BE2C (cell line): ENCODE results near the gene DRD1.

Experiments used
- DNase-seq: peaks from one replicate; pipeline ENCODE4 v3.0.0-alpha.2; 2020
- H3K27me3 ChIP-seq: fragments of 250-450 bp; sonication (Bioruptor Pico); 2 replicates; pipeline ENCODE4 v1.5.1; 2020; ENCODE audit warnings: mild to moderate bottlenecking
- H3K36me3 ChIP-seq: fragments of 250-450 bp; sonication (Bioruptor Pico); 2 replicates; pipeline ENCODE4 v1.5.1; 2020; ENCODE audit warnings: mild to moderate bottlenecking
- H3K4me1 ChIP-seq: fragments of 250-450 bp; sonication (Bioruptor Pico); 2 replicates; pipeline ENCODE4 v1.5.1; 2020
- H3K4me3 ChIP-seq: 2 replicates; pipeline ENCODE4 v1.5.1; 2011; ENCODE audit warnings: low read depth, low read length
- H3K9me3 ChIP-seq: fragments of 250-450 bp; sonication (Bioruptor Pico); 2 replicates; pipeline ENCODE4 v1.5.1; 2020
- CTCF ChIP-seq: IDR thresholded peaks from 2 replicates; pipeline ENCODE4 v1.5.1; 2012; ENCODE audit warnings: mild to moderate bottlenecking, low read depth, low read length

Gene DRD1

GRCh38 chr5:175487514-175488222 lies 43.7 kb upstream of the DRD1 start:
- Histone ChIP-seq H3K4me3 (no peak overlapping the region), H3K9me3 (no peaks in the 10 kb centered on the region), H3K4me1 (no peaks in the 10 kb centered on the region), H3K27me3 (no peaks in the 10 kb centered on the region), H3K36me3 (peaks cover 83% of the 10 kb centered on the region)
- no peak for DNase-seq
- no peak for TF ChIP-seq CTCF

GRCh38 chr5:175485631-175486030 lies 41.6 kb upstream of the DRD1 start:
- H3K27me3 ChIP-seq: no peaks in the 10 kb centered on the region
- H3K9me3 ChIP-seq: no peaks in the 10 kb centered on the region
- H3K4me1 ChIP-seq: no peaks in the 10 kb centered on the region
- H3K4me3 ChIP-seq: no peak overlapping the region
- no peak for DNase-seq
- no peak for TF ChIP-seq CTCF
- H3K36me3 ChIP-seq: peaks cover 83% of the 10 kb centered on the region

GRCh38 chr5:175484829-175485228 lies 40.8 kb upstream of the DRD1 start:
- no peak for TF ChIP-seq CTCF
- H3K4me1 ChIP-seq: no peaks in the 10 kb centered on the region
- peaks cover 79% of the 10 kb centered on the region for H3K36me3 ChIP-seq
- no peaks in the 10 kb centered on the region for H3K27me3 ChIP-seq
- no peak for DNase-seq
- no peak overlapping the region for H3K4me3 ChIP-seq
- H3K9me3 ChIP-seq: no peaks in the 10 kb centered on the region

- peaks cover 74% of the 10 kb centered on the region for H3K36me3 ChIP-seq
These were observed 40.3 kb upstream of the DRD1 start for GRCh38 chr5:175484322-175484721.

GRCh38 chr5:175483337-175483736 lies 39.4 kb upstream of the DRD1 start:
- H3K27me3 ChIP-seq: no peaks in the 10 kb centered on the region
- peaks cover 67% of the 10 kb centered on the region for H3K36me3 ChIP-seq
- H3K4me3 ChIP-seq: no peak overlapping the region
- TF ChIP-seq CTCF: no peak
- H3K4me1 ChIP-seq: no peaks in the 10 kb centered on the region
- no peaks in the 10 kb centered on the region for H3K9me3 ChIP-seq
- no peak for DNase-seq

More at GRCh38 chr5:175484322-175484721, 40.3 kb upstream of the DRD1 start:
- no peaks in the 10 kb centered on the region for H3K9me3 ChIP-seq
- H3K4me1 ChIP-seq: no peaks in the 10 kb centered on the region
- no peak overlapping the region for H3K4me3 ChIP-seq
- H3K27me3 ChIP-seq: no peaks in the 10 kb centered on the region
- DNase-seq: no peak
- no peak for TF ChIP-seq CTCF

- H3K27me3 ChIP-seq: peaks cover 3% of the 10 kb centered on the region
- TF ChIP-seq CTCF: no peak
- no peak for DNase-seq
- peak overlapping the region; percentile 87 for H3K4me3 ChIP-seq
- no peaks in the 10 kb centered on the region for H3K4me1 ChIP-seq
- H3K9me3 ChIP-seq: no peaks in the 10 kb centered on the region
- H3K36me3 ChIP-seq: peaks cover 36% of the 10 kb centered on the region
These were observed 35.3 kb upstream of the DRD1 start for GRCh38 chr5:175479125-175479881.
